Vagina (tissue), 2 donors: ENCODE results near the gene RNASE7. TPM values are rescaled to one million over a fixed set of nuclear protein-coding genes. Genes with fewer than 3 reads are reported as not detected.

Experiments
- DNase-seq, 2 donors: peaks; one replicate each; pipeline ENCODE4 v3.0.0-alpha.2; 2017; ENCODE audit errors: extremely low spot score in 2 of 2
- H3K27ac ChIP-seq: fragments of 200-600 bp; sonication (generic); one replicate; pipeline ENCODE4 v1.5.1; 2019
- H3K27me3 ChIP-seq: fragments of 200-600 bp; sonication (generic); one replicate; pipeline ENCODE4 v1.5.1; 2019
- H3K36me3 ChIP-seq, 2 donors: fragments of 200-600 bp; sonication (generic); one replicate each; pipeline ENCODE4 v1.5.1; 2017 to 2019
- H3K4me1 ChIP-seq: fragments of 200-600 bp; sonication (generic); one replicate; pipeline ENCODE4 v1.5.1; 2019
- H3K4me3 ChIP-seq, 2 donors: fragments of 200-600 bp; sonication (generic); 1 replicate in 1 of 2; 2 replicates in 1 of 2; pipeline ENCODE4 v1.5.1; 2016 to 2019
- H3K9me3 ChIP-seq: fragments of 200-600 bp; sonication (generic); one replicate; pipeline ENCODE4 v1.5.1; 2019
- POLR2A ChIP-seq, 2 donors: fragments of 450-650 bp; IDR thresholded peaks; one replicate each; pipeline ENCODE4 v1.6.1; 2017; ENCODE audit warnings: antibody characterized with exemption in 2 of 2, mild to moderate bottlenecking in 2 of 2, moderate library complexity in 2 of 2
- POLR2AphosphoS5 ChIP-seq, 2 donors: sonication (generic); formaldehyde crosslinking; IDR thresholded peaks; one replicate each; pipeline ENCODE4 v1.9.0; 2017; ENCODE audit warnings: antibody characterized with exemption in 2 of 2, mild to moderate bottlenecking in 2 of 2, low read depth in 1 of 2; ENCODE audit not compliant: insufficient read depth in 1 of 2
- intact Hi-C: fragments of 100-400 bp; cut with DNase I; formaldehyde crosslinking; loops from one replicate; pipeline ENCODE4 v1.15.1; 2023
- total RNA-seq: library from RNA; depleted of rRNA; stranded (reverse); fragments of >200 nt; gene quantifications from one replicate; pipeline ENCODE4 v1.2.3, GENCODE V29; 2016
- TF ChIP-seq, protein P1 (sequence below), 3 experiments: fragments of 450-650 bp in 2 of 3; fragments of 200-600 bp in 1 of 3; sonication (generic) in 1 of 3; IDR thresholded peaks; one replicate each; pipeline ENCODE4 v1.5.1; 2017 to 2019; ENCODE audit warnings: antibody characterized with exemption in 3 of 3, mild to moderate bottlenecking in 2 of 3, moderate library complexity in 2 of 3

Gene RNASE7
- total RNA-seq, 1 donor from 2014 or later = 18.2 TPM

DNA sequence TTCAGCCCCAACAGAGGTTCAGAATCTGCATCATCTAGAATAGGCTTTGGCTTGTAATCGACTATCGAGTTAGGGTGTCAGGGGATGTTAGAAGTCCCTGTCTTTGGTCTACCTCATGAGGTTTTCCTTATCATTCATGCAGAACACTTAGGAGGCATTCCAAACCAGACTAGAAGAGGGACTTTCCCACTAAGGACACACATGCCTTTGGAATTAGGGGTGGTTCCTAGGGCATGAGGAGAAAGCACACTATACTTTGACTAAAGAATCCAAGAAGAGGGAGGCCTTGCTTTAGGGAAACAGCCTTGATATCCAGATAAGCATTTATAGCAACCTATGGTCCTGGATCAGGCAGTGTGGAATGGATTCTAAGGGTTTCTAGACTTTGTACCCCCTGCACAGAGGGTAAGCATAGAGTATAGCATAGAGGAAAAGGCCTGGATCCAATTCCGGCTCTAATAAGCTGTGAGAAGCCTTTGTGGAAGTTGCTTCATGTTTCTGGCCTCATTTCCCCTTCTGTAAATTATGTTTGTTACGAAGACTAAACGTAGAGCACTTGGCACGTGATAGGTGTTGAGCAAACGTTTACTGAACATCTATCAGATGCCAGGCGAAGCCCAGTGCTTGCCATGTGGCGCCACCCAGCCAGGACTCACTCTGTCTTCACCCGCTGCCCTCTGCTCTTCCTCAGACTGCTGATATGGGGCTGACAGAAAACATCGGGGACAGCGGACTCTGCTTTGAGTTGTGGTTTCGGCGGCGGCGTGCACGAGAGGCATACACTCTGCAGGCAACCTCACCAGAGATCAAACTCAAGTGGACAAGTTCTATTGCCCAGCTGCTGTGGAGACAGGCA is 43.1 kb downstream of the RNASE7 start:
- Histone ChIP-seq H3K36me3 (peaks cover 0 to 66% of the 10 kb centered on the region in 2 donors), H3K4me1 (peaks cover 6% of the 10 kb centered on the region), H3K9me3 (no peaks in the 10 kb centered on the region), H3K27me3 (no peaks in the 10 kb centered on the region), H3K27ac (no peak overlapping the region), H3K4me3 (no peak overlapping the region)
- intact Hi-C loops = no loop called here
- DNase-seq = peak in 1 of 2 donors; percentile 85
- TF ChIP-seq, protein P1, sequence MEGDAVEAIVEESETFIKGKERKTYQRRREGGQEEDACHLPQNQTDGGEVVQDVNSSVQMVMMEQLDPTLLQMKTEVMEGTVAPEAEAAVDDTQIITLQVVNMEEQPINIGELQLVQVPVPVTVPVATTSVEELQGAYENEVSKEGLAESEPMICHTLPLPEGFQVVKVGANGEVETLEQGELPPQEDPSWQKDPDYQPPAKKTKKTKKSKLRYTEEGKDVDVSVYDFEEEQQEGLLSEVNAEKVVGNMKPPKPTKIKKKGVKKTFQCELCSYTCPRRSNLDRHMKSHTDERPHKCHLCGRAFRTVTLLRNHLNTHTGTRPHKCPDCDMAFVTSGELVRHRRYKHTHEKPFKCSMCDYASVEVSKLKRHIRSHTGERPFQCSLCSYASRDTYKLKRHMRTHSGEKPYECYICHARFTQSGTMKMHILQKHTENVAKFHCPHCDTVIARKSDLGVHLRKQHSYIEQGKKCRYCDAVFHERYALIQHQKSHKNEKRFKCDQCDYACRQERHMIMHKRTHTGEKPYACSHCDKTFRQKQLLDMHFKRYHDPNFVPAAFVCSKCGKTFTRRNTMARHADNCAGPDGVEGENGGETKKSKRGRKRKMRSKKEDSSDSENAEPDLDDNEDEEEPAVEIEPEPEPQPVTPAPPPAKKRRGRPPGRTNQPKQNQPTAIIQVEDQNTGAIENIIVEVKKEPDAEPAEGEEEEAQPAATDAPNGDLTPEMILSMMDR (IDR thresholded peaks at IDR 0.05) = no peak
- TF ChIP-seq POLR2AphosphoS5 (IDR thresholded peaks at IDR 0.05; ENCODE audit: insufficient read depth in 1 of 2, low read depth in 1 of 2) = no peak
- TF ChIP-seq POLR2A (IDR thresholded peaks at IDR 0.05) = no peak

DNA sequence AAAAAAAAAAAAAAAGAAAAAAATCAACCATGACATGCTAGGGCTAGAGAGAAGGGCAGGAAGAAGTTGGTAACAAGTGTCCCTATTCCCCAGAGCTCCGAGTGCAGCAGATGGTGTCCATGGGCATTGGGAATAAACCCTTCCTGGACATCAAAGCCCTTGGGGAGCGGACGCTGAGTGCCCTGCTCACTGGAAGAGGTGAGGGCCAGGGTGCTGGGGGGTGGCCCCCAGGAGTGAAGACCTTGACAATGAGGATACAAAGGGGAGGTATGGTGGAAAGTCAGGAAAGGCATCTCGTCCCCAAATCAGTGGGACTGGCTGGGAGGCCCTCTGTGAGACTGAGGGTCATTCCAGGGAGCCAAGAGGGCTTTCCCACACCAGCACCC is 44.7 kb downstream of the RNASE7 start:
- DNase-seq = no peak
- H3K9me3 ChIP-seq = no peaks in the 10 kb centered on the region
- TF ChIP-seq, protein P1 (IDR thresholded peaks at IDR 0.05) = no peak
- no peak for TF ChIP-seq POLR2A (IDR thresholded peaks at IDR 0.05)
- TF ChIP-seq POLR2AphosphoS5 (IDR thresholded peaks at IDR 0.05; ENCODE audit: insufficient read depth in 1 of 2, low read depth in 1 of 2) = no peak
- peaks cover 0 to 71% of the 10 kb centered on the region in 2 donors for H3K36me3 ChIP-seq
- intact Hi-C loops = no loop called here
- H3K4me1 ChIP-seq = peaks cover 6% of the 10 kb centered on the region
- no peak overlapping the region for H3K4me3 ChIP-seq
- no peaks in the 10 kb centered on the region for H3K27me3 ChIP-seq
- H3K27ac ChIP-seq = peak overlapping the region; percentile 12

DNA sequence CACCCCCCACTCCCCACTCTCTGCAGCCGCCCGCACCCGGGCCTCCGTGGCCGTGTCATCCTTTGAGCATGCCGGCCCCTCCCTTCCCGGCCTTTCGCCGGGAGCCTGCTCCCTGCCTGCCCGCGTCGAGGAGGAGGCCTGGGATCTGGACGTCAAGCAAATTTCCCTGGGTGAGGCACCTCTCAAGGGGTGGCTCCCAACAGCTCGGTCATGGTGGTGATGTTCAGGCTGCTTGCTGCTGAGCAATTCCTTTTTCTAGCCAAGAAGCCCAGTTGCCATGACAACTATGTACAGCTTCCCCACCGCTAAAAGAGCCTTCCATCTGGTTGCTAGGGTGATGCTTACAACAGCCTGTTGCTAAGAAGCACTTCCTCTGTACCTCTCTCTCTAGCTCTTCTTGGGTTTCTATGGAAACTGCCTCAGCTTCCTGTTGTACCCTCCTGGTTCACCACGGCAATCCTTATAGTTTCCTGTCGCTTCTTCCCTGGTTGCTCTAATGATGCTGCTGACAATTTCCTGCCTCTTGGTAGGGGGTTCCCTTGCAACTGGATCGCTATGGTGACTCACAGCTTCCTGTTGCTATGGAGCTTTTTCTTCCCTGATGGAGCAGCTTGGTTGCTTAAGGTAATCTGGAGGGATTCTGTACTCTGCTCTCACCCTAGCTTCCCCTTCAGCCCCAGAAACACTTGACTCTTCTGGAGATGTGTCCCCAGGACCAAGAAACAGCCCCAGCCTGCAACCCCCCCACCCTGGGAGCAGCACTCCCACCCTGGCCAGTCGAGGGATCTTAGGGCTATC is 45.3 kb downstream of the RNASE7 start:
- no peak overlapping the region for H3K4me3 ChIP-seq
- H3K4me1 ChIP-seq = peaks cover 6% of the 10 kb centered on the region
- peak in 1 of 2 donors; percentile 87 for DNase-seq
- H3K9me3 ChIP-seq = no peaks in the 10 kb centered on the region
- H3K36me3 ChIP-seq = peaks cover 0 to 65% of the 10 kb centered on the region in 2 donors
- peak overlapping the region; percentile 12 for H3K27ac ChIP-seq
- no peaks in the 10 kb centered on the region for H3K27me3 ChIP-seq
- TF ChIP-seq POLR2AphosphoS5 (IDR thresholded peaks at IDR 0.05; ENCODE audit: insufficient read depth in 1 of 2, low read depth in 1 of 2) (peak in 1 of 2 donors; percentile 23), POLR2A (IDR thresholded peaks at IDR 0.05) (no peak)
- TF ChIP-seq, protein P1 (IDR thresholded peaks at IDR 0.05) = no peak
- intact Hi-C loops = no loop called here

DNA sequence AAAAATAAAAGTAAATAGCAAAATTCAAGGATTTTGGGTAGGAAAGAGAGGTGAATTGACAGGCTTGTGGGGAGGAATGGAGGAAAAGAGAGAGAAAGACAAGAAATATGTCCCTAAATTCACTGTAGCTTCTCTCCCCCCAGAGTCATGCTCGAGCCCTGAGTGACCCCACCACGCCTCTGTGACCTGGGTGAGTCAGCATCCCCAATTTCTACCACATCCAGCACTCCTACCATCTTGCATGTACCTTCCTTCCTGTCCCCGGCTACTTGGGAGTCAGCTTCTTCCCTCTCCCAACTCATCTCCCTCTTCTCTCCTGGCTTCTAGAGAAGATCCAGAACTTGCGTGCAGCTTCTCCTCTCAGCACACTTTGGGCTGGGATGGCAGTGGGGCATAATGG is 46.5 kb downstream of the RNASE7 start:
- H3K4me3 ChIP-seq = no peak overlapping the region
- H3K9me3 ChIP-seq = no peaks in the 10 kb centered on the region
- no peak overlapping the region for H3K27ac ChIP-seq
- H3K4me1 ChIP-seq = peaks cover 6% of the 10 kb centered on the region
- TF ChIP-seq POLR2AphosphoS5 (IDR thresholded peaks at IDR 0.05; ENCODE audit: insufficient read depth in 1 of 2, low read depth in 1 of 2) (no peak), POLR2A (IDR thresholded peaks at IDR 0.05) (no peak)
- TF ChIP-seq, protein P1 (IDR thresholded peaks at IDR 0.05) = no peak
- no peak for DNase-seq
- no peaks in the 10 kb centered on the region for H3K27me3 ChIP-seq
- H3K36me3 ChIP-seq = peaks cover 0 to 56% of the 10 kb centered on the region in 2 donors
- intact Hi-C loops = no loop called here
